Heart right ventricle (tissue), 16 donors: ENCODE results near the gene ZNF595. TPM values are rescaled to one million over a fixed set of nuclear protein-coding genes. Genes with fewer than 3 reads are reported as not detected.
"Not testable (repeated sequence)": the region's sequence is repeated elsewhere in the genome, so short reads cannot be mapped to it uniquely, and the experiment has no call there.

Experiments
- ATAC-seq, 8 donors: fragments of 200-7000 bp; cut with Tn5 transposase; one replicate each; pipeline ENCODE4 v1.9.1; 2020; ENCODE audit warnings: mild to moderate bottlenecking in 8 of 8, moderate library complexity in 8 of 8, moderate number of reproducible peaks in 1 of 8
- DNase-seq, 2 donors: peaks; one replicate each; pipeline ENCODE4 v3.0.0-alpha.2; 2020
- H3K27ac ChIP-seq, 10 donors: fragments of 200-600 bp; sonication (generic) in 2 of 10; one replicate each; pipeline versions ENCODE4 v1.5.0 to v1.8.0; 2020 to 2022; ENCODE audit warnings: mild to moderate bottlenecking in 3 of 10
- H3K27me3 ChIP-seq, 7 donors: fragments of 200-600 bp; one replicate each; pipeline ENCODE4 v1.8.0; 2021 to 2022; ENCODE audit warnings: mild to moderate bottlenecking in 2 of 7
- H3K36me3 ChIP-seq, 9 donors: fragments of 200-600 bp; sonication (generic) in 1 of 9; one replicate each; pipeline versions ENCODE4 v1.5.0 to v1.8.0; 2020 to 2022; ENCODE audit warnings: mild to moderate bottlenecking in 2 of 9
- H3K4me1 ChIP-seq, 9 donors: fragments of 200-600 bp; sonication (generic) in 1 of 9; one replicate each; pipeline versions ENCODE4 v1.5.0 to v1.8.0; 2020 to 2022; ENCODE audit warnings: mild to moderate bottlenecking in 4 of 9
- H3K4me3 ChIP-seq, 10 donors: fragments of 200-600 bp; sonication (generic) in 2 of 10; one replicate each; pipeline versions ENCODE4 v1.5.0 to v1.8.0; 2020 to 2022; ENCODE audit warnings: mild to moderate bottlenecking in 7 of 10, moderate library complexity in 2 of 10
- H3K9me3 ChIP-seq, 11 donors: fragments of 200-600 bp in 10 of 11; sonication (generic) in 2 of 11; one replicate each; pipeline versions ENCODE4 v1.5.0 to v1.8.0; 2013 to 2022; ENCODE audit warnings: mild to moderate bottlenecking in 2 of 11, control low read depth in 1 of 11, moderate library complexity in 1 of 11
- WGBS, 2 donors: extraction: QIAGEN DNeasy Blood & Tissue Kit; methylation state at CpG; one replicate each; pipeline ENCODE4 v1.1.7; 2013; ENCODE audit warnings: inconsistent platforms in 1 of 2; 5-methylcytosine and 5-hydroxymethylcytosine counted together
- intact Hi-C, 10 donors: fragments of 100-400 bp; cut with DNase I; formaldehyde crosslinking; loops; one replicate each; pipeline versions ENCODE4 v1.11.1 to v1.14.2; 2022
- long read RNA-seq, 3 donors: library from polyadenylated mRNA; unstranded; transcript quantifications; one replicate each; pipeline ENCODE4 v2.0.0, GENCODE V29; 2020 to 2021
- polyA plus RNA-seq, 2 donors: library from polyadenylated mRNA; stranded (reverse); fragments of 200-250 nt; gene quantifications; one replicate each; pipeline ENCODE4 v1.2.3, GENCODE V29; 2013
- total RNA-seq, 10 donors: library from RNA; stranded (reverse); fragmentation: NEBNext Ultra II Directional in 3 of 10; extraction: Animal tissue kit (Norgen Biotek cat#: 25700) in 3 of 10; gene quantifications; one replicate each; pipeline versions ENCODE4 v1.2.1 to v1.2.4, GENCODE V29; 2021 to 2023
- TF ChIP-seq, protein P1 (sequence below), 9 donors: fragments of 200-600 bp; sonication (generic) in 2 of 9; IDR thresholded peaks; one replicate each; pipeline versions ENCODE4 v1.5.0 to v1.8.0; 2021 to 2022; ENCODE audit warnings: antibody characterized with exemption in 9 of 9, mild to moderate bottlenecking in 5 of 9, moderate library complexity in 1 of 9
- donor health status: Arrhythmogenic right ventricular cardiomyopathy.
- donor health status: ischemic (EF 13 %, LVEDD 7.1; RV severe dilation, severe dysfunction).
- donor health status: healthy with polysubstance abuse.
- donor health status: DM: no; HTN: yes; CAD: no.
- donor health status: DM: no; HTN: no; CAD: no.
- donor health status: ischemic (EF 25% LVEDD 6.9; RV normal size, moderate dysfunction).
- donor health status: ischemic (EF 25% LVEDD 5.7; RV mildly dilated, moderate dysfunction).
- donor health status: healthy.
- donor health status: DM: yes; HTN: yes; CAD: no.
- donor health status: Ischemic cardiomyopathy.
- donor health status: ischemic (EF 35%, LVEDD 5.7; RV mildly dilated, moderate dysfunction).
- donor health status: nonischemic (EF 11% LVEDD 7.7; RV severe dilation, severe dysfunction).
- donor health status: DM: yes; HTN: yes; CAD: no.
- donor health status: PGD.
- donor health status: ischemic (EF 29% LVEDD 5.4; RV normal size, mild dysfunction).
- donor health status: nonischemic (EF 23%, LVEDD 6.1; RV moderate dilation, normal function).

The ZNF595 gene
- total RNA-seq (10 to 100 TPM in 3 of 10 donors, 1 to 10 TPM in 7; 5.1 to 20.7 (median 8.4) TPM), polyA plus RNA-seq (1 to 10 TPM; 2.3 to 7.8 TPM)
- long read RNA-seq, donor 1, partial matches to known transcripts: 0 of 3 reads
- long read RNA-seq, donor 1, other reads (novel, unspliced or antisense): 1 of 3 reads
- long read RNA-seq, donor 2, partial matches to known transcripts: 0 of 6 reads
- long read RNA-seq, donor 2, other reads (novel, unspliced or antisense): 3 of 6 reads
- long read RNA-seq, donor 3, transcript ZNF595-205 (4 exons, 2,911 nt): major isoform, 15 of 20 reads
- long read RNA-seq, donor 3, partial matches to known transcripts: 1 of 20 reads
- long read RNA-seq, donor 3, other reads (novel, unspliced or antisense): 2 of 20 reads

GRCh38 chr4:52804-53479 lies at the start of gene ZNF595:
Gene ZNF595, plus strand, starts transcription at chr4:53321. Its CDS starts 168 bp downstream, at chr4:53489.
- ATAC-seq (peak; percentile 96 to 99 (median 98)), DNase-seq (peak; percentile 26 to 45)
- whole genome bisulfite sequencing, 2 donors: 34 to 35% methylated on average over 19 to 22 of the region's 29 CpGs
- H3K27ac ChIP-seq: peak within 1 kb of the TSS in 5 of 10 donors; percentile 38 to 64 (median 62)
- H3K27me3 ChIP-seq, intact Hi-C loops, H3K9me3 ChIP-seq, H3K4me1 ChIP-seq, H3K36me3 ChIP-seq: not testable (repeated sequence)
- H3K4me3 ChIP-seq: peak within 1 kb of the TSS in 8 of 10 donors; percentile 28 to 52 (median 42)

- not testable (repeated sequence) for H3K27me3 ChIP-seq
- peak in 3 of 8 donors; percentile 25 to 85 (median 25) for ATAC-seq
Measured at GRCh38 chr4:9937-10870, 42.9 kb upstream of the ZNF595 start.

DNA sequence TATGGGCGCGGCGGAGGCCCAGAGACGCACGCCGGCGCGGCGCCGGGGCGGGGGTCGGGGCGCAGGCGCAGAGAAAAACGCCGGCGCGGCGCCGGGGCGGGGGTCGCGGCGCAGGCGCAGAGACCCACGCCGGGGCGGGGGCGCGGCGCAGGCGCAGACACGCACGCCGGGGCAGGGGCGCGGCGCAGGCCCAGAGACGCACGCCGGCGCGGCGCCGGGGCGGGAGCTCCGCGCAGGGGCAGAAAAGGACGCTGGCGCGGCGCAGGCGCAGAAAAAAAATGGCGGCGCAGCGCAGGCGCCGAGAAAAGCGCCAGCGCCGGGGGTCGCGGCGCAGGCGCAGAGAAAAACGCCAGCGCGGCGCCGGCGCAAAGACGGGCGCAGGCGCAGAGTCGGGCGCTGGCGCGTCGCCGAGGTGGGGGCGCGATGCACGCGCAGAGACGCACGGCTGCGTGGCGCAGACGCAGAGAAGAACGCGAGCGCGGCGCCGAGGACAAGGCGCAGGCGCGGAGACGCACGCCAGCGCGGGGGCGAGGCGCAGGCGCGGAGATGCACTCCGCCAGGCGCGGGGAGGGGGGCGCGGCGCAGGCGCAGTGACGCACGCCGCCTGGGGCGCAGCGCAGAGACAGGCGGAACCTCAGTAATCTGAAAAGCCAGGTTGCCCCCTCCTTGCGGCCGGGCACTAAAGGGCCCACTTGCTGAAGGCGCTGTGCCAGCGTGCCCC lies 41.9 kb upstream of the ZNF595 start:
- WGBS, 2 donors: 72 to 76% methylated on average over 26 to 59 of the region's 123 CpGs
- H3K4me1 ChIP-seq, H3K27me3 ChIP-seq, H3K9me3 ChIP-seq, H3K27ac ChIP-seq, DNase-seq, H3K36me3 ChIP-seq, intact Hi-C loops, H3K4me3 ChIP-seq: not testable (repeated sequence)
- peak in 4 of 8 donors; percentile 14 to 77 (median 28) for ATAC-seq

More at GRCh38 chr4:9937-10870, 42.9 kb upstream of the ZNF595 start:
- WGBS, 2 donors: 70 to 79% methylated on average over 54 to 70 of the region's 90 CpGs
- intact Hi-C loops, H3K27ac ChIP-seq, H3K4me1 ChIP-seq, H3K4me3 ChIP-seq, H3K36me3 ChIP-seq, DNase-seq, H3K9me3 ChIP-seq: not testable (repeated sequence)

- H3K36me3 ChIP-seq, H3K4me3 ChIP-seq, H3K27ac ChIP-seq, H3K9me3 ChIP-seq, H3K27me3 ChIP-seq, H3K4me1 ChIP-seq, intact Hi-C loops: not testable (repeated sequence)
- ATAC-seq (peak in 7 of 8 donors; percentile 17 to 87 (median 31)), DNase-seq (peak in 1 of 2 donors; percentile 5)
- 68 to 74% methylated on average over 14 to 15 of the region's 21 CpGs for WGBS, 2 donors
- TF ChIP-seq, protein P1, sequence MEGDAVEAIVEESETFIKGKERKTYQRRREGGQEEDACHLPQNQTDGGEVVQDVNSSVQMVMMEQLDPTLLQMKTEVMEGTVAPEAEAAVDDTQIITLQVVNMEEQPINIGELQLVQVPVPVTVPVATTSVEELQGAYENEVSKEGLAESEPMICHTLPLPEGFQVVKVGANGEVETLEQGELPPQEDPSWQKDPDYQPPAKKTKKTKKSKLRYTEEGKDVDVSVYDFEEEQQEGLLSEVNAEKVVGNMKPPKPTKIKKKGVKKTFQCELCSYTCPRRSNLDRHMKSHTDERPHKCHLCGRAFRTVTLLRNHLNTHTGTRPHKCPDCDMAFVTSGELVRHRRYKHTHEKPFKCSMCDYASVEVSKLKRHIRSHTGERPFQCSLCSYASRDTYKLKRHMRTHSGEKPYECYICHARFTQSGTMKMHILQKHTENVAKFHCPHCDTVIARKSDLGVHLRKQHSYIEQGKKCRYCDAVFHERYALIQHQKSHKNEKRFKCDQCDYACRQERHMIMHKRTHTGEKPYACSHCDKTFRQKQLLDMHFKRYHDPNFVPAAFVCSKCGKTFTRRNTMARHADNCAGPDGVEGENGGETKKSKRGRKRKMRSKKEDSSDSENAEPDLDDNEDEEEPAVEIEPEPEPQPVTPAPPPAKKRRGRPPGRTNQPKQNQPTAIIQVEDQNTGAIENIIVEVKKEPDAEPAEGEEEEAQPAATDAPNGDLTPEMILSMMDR (IDR thresholded peaks at IDR 0.05): peak in 7 of 9 donors; percentile 3 to 41 (median 29)
Measured at GRCh38 chr4:11816-12417, 41.2 kb upstream of the ZNF595 start.

- ATAC-seq, DNase-seq, H3K4me1 ChIP-seq, H3K9me3 ChIP-seq, H3K4me3 ChIP-seq, intact Hi-C loops, H3K27me3 ChIP-seq, H3K27ac ChIP-seq, H3K36me3 ChIP-seq: not testable (repeated sequence)
- 40 to 45% methylated on average over 3 of the region's 3 CpGs for WGBS, 2 donors
Measured at GRCh38 chr4:18128-18527, 35.0 kb upstream of the ZNF595 start.

DNA sequence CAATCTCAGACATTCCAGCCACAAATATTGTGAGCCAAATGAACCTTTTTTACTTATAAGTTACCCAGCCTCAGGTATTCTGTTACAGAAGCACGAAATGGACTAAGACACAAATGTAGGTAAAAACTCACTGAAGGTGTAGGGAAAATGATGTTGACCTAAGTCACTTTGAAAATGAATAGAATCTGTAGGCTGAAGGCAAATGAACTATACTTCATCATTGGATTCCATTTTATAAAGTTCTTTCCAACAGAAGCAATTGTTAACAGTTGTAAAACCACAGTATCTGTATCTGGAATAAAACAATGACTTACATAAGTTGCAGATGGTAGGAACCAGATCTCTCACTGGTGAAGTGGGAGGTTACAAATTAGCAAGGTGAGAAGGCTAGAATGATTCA lies 34.5 kb upstream of the ZNF595 start:
- H3K27me3 ChIP-seq, H3K27ac ChIP-seq, H3K36me3 ChIP-seq, DNase-seq, H3K4me1 ChIP-seq, intact Hi-C loops, H3K4me3 ChIP-seq, H3K9me3 ChIP-seq, ATAC-seq: not testable (repeated sequence)
- WGBS, 2 donors: 38% methylated on average over 1 of the region's 1 CpG

GRCh38 chr4:22882-23281 lies 30.2 kb upstream of the ZNF595 start:
- DNase-seq, H3K27ac ChIP-seq, ATAC-seq, H3K27me3 ChIP-seq, H3K9me3 ChIP-seq, H3K4me1 ChIP-seq, intact Hi-C loops, H3K4me3 ChIP-seq, H3K36me3 ChIP-seq: not testable (repeated sequence)
- WGBS, 2 donors: 25 to 36% methylated on average over 2 of the region's 2 CpGs

GRCh38 chr4:24359-24758 lies 28.8 kb upstream of the ZNF595 start:
- H3K4me1 ChIP-seq, H3K4me3 ChIP-seq, ATAC-seq, intact Hi-C loops, DNase-seq, H3K9me3 ChIP-seq, H3K27ac ChIP-seq, H3K27me3 ChIP-seq, H3K36me3 ChIP-seq: not testable (repeated sequence)
- WGBS, 2 donors: no CpG with 5 or more reads among the region's 1 CpG

DNA sequence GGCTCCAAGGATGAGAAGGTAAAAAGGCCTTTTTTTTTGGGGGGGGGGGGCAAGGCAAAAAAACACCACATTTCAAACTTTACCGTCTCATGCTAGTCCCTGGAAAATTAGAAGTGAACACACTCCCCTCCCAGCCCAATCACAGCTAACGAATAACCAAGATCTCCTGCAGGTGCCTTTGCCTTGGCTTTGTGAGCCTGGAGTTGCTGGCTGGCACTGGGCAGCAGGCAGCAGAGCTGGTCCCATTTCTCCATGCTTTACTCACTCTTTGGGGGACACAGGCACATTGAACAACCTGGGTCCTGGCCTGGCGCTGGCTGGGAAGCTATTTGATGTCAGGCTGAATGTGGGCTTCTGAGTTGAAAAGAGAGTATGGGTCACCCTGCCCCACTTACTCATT lies 25.6 kb upstream of the ZNF595 start:
- 70 to 71% methylated on average over 3 of the region's 3 CpGs for WGBS, 2 donors
- H3K4me3 ChIP-seq, ATAC-seq, H3K36me3 ChIP-seq, H3K4me1 ChIP-seq, H3K9me3 ChIP-seq, intact Hi-C loops, H3K27ac ChIP-seq, H3K27me3 ChIP-seq, DNase-seq: not testable (repeated sequence)
